Hematopoietic multipotent progenitor cell treated with erythropoietin and hydrocortisone succinate and interleukin-3 and kit ligand, for 8 days (in vitro differentiated cells): ENCODE results near the gene CXXC5.
A peak's percentile ranks its signal among the peaks of the same experiment; 100 is the strongest.

Source experiments
- DNase-seq: peaks from one replicate; pipeline ENCODE4 v3.0.0-alpha.2; 2015

The CXXC5 gene

GRCh38 chr5:139682016-139682975, 34.1 kb downstream of the CXXC5 start:
- no peak for DNase-seq

DNA sequence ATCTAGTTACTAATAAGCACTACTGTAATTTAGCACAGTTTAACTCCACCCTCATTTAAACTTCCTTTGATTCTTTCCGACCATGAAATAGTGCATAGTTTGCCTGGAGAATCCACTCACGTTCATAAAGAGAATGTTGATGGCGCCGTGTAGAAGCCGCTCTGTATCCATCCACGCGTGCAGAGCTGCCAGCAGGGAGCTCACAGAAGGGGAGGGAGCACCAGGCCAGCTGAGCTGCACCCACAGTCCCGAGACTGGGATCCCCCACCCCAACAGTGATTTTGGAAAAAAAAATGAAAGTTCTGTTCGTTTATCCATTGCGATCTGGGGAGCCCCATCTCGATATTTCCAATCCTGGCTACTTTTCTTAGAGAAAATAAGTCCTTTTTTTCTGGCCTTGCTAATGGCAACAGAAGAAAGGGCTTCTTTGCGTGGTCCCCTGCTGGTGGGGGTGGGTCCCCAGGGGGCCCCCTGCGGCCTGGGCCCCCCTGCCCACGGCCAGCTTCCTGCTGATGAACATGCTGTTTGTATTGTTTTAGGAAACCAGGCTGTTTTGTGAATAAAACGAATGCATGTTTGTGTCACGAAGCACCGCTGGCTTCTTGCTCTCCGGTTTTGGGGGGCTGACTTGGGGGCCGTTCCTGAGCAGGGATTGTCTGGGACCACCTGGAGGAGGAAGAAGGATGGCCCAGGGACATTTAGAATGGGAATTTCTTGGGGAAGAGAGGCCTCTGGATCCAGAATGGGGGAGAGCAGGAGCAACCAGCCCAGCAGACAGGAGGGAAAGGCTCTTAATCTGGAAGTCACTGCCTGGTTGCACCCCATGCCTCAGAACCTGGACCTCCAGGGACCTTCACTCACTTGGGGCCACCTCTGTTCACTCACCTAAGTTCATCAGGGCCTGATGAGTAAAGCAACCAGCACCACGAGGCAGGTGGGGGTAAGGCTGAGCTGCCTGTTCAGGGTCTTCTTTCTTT, 35.4 kb downstream of the CXXC5 start:
- DNase-seq, result no peak

DNA sequence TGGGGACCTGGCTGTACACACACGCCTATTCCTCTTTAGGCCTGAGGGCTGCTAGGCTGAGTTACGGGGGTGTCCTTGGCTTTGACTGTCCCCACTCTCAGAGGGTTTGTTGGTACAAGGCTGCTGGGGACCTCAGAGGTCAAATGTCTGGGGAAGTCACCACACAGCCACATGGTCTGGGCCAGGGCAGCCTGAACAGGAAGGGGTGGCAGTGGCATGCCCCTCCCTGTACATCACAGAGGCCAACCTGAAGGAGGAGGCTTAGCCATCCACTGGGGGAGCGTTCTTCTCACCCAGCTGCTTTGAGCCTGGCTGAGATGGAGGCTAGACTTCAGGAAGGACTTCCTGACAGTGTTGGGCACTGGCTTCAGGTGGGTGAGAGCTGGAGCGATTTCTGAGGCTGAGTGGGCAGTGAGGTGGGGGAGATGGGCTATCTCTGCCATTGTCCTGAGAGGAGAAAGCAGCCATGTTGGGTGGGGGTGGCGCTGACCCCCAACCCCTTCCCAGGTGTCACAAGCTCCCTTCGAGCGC, 36.3 kb downstream of the CXXC5 start:
- no peak for DNase-seq

- no peak for DNase-seq
Measured at GRCh38 chr5:139684881-139685749, 37.0 kb downstream of the CXXC5 start.

- DNase-seq, result no peak
Measured at GRCh38 chr5:139685886-139686285, 37.7 kb downstream of the CXXC5 start.

DNA sequence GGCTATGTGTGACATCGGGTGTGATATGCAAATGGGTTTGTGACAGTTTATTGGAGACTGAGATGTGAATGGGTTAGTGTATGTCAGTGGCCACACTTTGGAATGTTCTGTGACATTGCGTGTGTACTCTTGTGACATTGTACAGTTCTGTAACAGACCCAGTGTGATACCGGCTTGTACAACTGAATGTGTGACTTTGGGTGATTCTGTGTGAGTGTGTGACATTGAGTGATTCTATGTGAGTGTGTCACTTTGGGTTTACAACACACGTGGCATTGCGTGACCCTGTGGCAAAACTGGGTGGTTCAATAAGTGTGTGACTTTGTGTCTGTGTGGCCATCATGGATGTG, 38.2 kb downstream of the CXXC5 start:
- DNase-seq, result no peak

DNA sequence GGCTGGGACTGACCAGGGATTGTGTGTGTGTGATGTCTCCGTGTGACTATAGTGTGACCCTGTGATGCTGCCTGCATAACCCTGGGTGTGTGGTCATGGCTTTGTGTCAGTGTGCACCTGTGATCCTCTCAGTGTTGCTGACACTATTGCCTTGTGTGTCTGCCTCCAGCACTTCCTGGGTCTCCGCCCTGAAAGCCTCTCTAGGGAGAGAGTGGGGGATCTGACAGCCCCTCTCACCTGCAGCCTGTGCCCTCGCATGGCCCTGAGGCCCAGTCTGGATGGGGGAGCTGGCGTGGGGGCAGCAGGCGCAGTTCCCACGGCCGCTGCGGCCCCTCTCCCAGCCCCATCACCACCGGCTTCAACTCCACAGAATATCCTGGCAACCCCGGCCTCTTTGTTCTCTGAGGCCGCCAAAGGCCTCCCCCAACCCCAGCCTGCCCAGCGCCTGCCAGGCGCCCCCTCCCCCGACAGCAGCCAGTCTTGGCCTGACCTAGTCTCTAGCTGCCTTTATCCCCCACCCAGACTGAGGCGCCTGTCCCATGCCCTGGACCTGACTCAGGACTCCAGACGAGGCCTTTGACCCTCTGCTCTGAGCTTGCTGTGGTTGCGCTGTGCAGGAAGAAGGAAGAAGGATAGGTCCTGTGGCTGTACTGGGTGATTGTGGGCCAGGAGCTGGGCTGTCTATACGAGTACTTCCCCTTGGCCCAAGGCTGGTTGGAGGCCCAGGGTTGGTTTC, 38.7 kb downstream of the CXXC5 start:
- no peak for DNase-seq

- DNase-seq, result no peak
Measured at GRCh38 chr5:139687656-139688055, 39.5 kb downstream of the CXXC5 start.

GRCh38 chr5:139688088-139688702, 40.0 kb downstream of the CXXC5 start:
- DNase-seq, result no peak

- DNase-seq, result no peak
Measured at GRCh38 chr5:139688751-139689372, 40.7 kb downstream of the CXXC5 start.

DNA sequence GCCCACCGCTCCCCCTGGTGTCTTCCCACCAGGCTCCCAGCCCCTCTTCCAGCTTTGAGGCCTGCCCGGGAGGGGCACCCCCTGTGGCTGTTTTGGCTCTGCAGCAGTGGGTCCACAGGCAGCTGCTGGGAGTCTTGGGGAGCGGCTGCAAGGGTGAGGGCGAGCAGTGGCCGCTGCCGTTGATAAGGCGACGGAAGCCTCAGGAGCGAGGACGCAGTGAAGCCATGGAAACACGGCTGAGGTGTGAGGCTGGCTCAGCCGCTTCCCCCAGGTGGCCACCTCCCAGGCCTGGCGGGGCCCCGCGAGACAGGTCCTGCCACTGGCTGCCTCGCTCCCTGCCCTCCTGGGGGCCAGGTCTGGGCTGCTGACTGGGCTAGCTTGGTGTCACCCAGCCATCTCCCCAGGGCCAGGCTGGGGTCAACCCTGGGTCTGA, 41.5 kb downstream of the CXXC5 start:
- DNase-seq, result peak; percentile 75

GRCh38 chr5:139690064-139690802, 42.1 kb downstream of the CXXC5 start:
- DNase-seq, result peak; percentile 73

GRCh38 chr5:139690803-139691629, 42.9 kb downstream of the CXXC5 start:
- no peak for DNase-seq

DNA sequence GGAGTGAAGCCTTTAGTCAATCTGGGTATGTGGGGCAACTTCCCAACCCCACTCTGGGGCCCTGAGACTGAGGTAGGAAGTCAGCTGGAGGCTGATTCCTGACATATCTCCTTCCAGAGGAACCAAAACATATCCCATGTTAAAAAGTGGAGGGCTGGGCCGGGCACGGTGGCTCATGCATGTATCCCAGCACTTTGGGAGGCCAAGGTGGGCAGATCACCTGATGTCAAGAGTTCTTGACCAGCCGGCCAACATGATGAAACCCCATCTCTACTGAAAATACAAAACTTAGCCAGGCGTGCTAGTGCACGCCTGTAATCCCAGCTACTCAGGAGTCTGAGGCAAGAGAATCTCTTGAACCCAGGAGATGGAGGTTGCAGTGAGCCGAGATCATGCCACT, 44.0 kb downstream of the CXXC5 start:
- no peak for DNase-seq

- DNase-seq, result no peak
Measured at GRCh38 chr5:139692679-139693308, 44.6 kb downstream of the CXXC5 start.

- DNase-seq, result no peak
Measured at GRCh38 chr5:139693676-139694364, 45.7 kb downstream of the CXXC5 start.

DNA sequence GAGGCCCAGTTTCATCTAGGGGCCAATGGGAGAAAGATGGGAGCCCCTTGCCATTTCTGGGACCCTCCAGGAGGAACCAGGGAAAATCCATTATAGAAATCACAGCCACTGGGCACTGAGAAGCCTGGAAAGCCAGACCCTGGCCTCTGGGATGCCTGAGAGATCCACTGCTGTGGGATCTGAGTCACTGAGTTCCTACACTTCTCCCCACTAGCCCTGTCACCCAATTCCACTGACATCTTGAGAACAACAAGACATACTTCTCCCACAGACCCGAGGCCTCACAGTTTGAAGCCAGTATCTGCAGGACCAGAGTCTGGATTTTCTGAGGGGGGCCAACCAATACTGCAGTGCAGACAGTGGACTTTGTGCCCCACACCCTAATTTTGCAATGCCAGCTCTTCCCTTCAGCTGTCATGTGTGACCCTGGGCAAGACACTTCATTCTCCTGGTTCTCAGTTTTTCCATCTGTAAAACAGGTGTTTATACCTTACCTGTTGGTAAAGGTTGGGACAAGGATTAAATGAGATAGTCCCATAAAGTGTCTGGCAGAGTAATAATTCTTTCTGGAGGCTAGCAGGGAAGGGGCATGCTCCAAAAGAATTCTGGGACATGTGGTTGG, 46.5 kb downstream of the CXXC5 start:
- DNase-seq, result no peak
